ENCODE measurements around the gene ANGEL2. TPM values are rescaled to one million over a fixed set of nuclear protein-coding genes. Genes with fewer than 3 reads are reported as not detected.

ANGEL2 gene
- total RNA-seq, 1 experiment from 2014 or later: 56.3 TPM

GRCh38 chr1:212958175-212958574 is 57.5 kb downstream of the ANGEL2 start:
- Mint-ChIP-seq H3K4me1 (ENCODE audit: low read depth, unreplicated experiment) (no peaks in the 10 kb centered on the region), H3K4me3 (ENCODE audit: low read depth, unreplicated experiment) (no peak overlapping the region), H3K36me3 (ENCODE audit: insufficient read depth, unreplicated experiment) (no peaks in the 10 kb centered on the region), H3K9me3 (ENCODE audit: low read depth, unreplicated experiment) (no peaks in the 10 kb centered on the region), H3K27me3 (ENCODE audit: unreplicated experiment) (peaks cover 22% of the 10 kb centered on the region), H3K27ac (ENCODE audit: unreplicated experiment) (no peak overlapping the region)
- no TSS peak for BruUV-seq (replicated peaks)
- no peak for DNase-seq
- intact Hi-C loops (cut with micrococcal nuclease; ENCODE audit: unreplicated experiment): no loop called here
- TF ChIP-seq, protein P1, sequence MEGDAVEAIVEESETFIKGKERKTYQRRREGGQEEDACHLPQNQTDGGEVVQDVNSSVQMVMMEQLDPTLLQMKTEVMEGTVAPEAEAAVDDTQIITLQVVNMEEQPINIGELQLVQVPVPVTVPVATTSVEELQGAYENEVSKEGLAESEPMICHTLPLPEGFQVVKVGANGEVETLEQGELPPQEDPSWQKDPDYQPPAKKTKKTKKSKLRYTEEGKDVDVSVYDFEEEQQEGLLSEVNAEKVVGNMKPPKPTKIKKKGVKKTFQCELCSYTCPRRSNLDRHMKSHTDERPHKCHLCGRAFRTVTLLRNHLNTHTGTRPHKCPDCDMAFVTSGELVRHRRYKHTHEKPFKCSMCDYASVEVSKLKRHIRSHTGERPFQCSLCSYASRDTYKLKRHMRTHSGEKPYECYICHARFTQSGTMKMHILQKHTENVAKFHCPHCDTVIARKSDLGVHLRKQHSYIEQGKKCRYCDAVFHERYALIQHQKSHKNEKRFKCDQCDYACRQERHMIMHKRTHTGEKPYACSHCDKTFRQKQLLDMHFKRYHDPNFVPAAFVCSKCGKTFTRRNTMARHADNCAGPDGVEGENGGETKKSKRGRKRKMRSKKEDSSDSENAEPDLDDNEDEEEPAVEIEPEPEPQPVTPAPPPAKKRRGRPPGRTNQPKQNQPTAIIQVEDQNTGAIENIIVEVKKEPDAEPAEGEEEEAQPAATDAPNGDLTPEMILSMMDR (IDR thresholded peaks at IDR 0.05; ENCODE audit: unreplicated experiment): no peak
- CTCF ChIA-PET: no interaction called here

DNA sequence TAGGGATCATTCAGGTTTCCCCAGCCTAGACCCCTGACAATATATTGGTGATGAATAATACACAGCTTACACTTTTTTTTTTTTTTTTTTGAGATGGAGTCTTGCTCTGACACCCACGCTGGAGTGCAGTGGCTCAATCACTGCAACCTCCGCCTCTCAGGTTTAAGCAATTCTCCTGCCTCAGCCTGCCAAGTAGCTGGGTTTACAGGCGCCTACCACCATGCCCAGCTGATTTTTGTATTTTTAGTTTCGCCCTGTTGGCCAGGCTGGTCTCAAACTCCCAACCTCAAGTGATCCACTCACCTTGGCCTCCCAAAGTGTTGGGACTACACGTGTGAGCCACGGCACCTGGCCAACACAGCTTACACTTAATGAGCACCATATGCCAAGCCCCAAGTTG is 58.1 kb downstream of the ANGEL2 start:
- no peak for DNase-seq
- Mint-ChIP-seq H3K36me3 (ENCODE audit: insufficient read depth, unreplicated experiment) (no peaks in the 10 kb centered on the region), H3K4me3 (ENCODE audit: low read depth, unreplicated experiment) (no peak overlapping the region), H3K9me3 (ENCODE audit: low read depth, unreplicated experiment) (no peaks in the 10 kb centered on the region), H3K27ac (ENCODE audit: unreplicated experiment) (no peak overlapping the region), H3K27me3 (ENCODE audit: unreplicated experiment) (peaks cover 28% of the 10 kb centered on the region), H3K4me1 (ENCODE audit: low read depth, unreplicated experiment) (no peaks in the 10 kb centered on the region)
- BruUV-seq (replicated peaks): no TSS peak
- intact Hi-C loops (cut with micrococcal nuclease; ENCODE audit: unreplicated experiment): no loop called here
- TF ChIP-seq, protein P1 (IDR thresholded peaks at IDR 0.05; ENCODE audit: unreplicated experiment): no peak
- CTCF ChIA-PET: interaction anchor here (0.6 to 0.7 kb wide), 2 partner anchors 1477 to 1865 kb away, joined by 3 to 4 read pairs; no protein-coding TSS in a partner anchor

GRCh38 chr1:212955961-212956620 is 59.6 kb downstream of the ANGEL2 start:
- Mint-ChIP-seq H3K4me3 (ENCODE audit: low read depth, unreplicated experiment) (no peak overlapping the region), H3K27me3 (ENCODE audit: unreplicated experiment) (peaks cover 40% of the 10 kb centered on the region), H3K9me3 (ENCODE audit: low read depth, unreplicated experiment) (no peaks in the 10 kb centered on the region), H3K36me3 (ENCODE audit: insufficient read depth, unreplicated experiment) (no peaks in the 10 kb centered on the region), H3K27ac (ENCODE audit: unreplicated experiment) (no peak overlapping the region), H3K4me1 (ENCODE audit: low read depth, unreplicated experiment) (no peaks in the 10 kb centered on the region)
- intact Hi-C loops (cut with micrococcal nuclease; ENCODE audit: unreplicated experiment): no loop called here
- CTCF ChIA-PET: no interaction called here
- TF ChIP-seq, protein P1 (IDR thresholded peaks at IDR 0.05; ENCODE audit: unreplicated experiment): no peak
- no peak for DNase-seq
- no TSS peak for BruUV-seq (replicated peaks)

DNA sequence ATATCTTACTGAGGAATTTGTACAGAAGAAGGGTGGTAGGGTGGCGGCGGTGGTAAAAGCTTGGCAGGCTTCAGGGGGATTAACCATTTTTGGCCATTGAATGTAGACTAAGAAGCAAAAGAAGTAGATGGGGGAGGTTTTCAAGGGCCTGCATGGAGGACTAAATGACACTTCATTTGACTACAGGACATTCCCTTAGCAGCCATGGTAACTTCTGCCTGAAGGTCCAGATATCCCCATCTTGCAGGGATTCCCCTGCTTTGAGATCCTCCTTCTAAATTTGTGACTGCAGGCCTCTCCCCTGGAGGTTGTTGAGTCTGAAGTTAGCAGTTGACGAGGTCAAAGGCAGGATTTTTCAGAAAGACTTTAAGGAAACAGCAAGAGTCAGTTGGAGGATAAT is 60.6 kb downstream of the ANGEL2 start:
- no TSS peak for BruUV-seq (replicated peaks)
- no peak for DNase-seq
- Mint-ChIP-seq H3K4me3 (ENCODE audit: low read depth, unreplicated experiment) (no peak overlapping the region), H3K27me3 (ENCODE audit: unreplicated experiment) (peaks cover 40% of the 10 kb centered on the region), H3K27ac (ENCODE audit: unreplicated experiment) (no peak overlapping the region), H3K4me1 (ENCODE audit: low read depth, unreplicated experiment) (peaks cover 6% of the 10 kb centered on the region), H3K9me3 (ENCODE audit: low read depth, unreplicated experiment) (no peaks in the 10 kb centered on the region), H3K36me3 (ENCODE audit: insufficient read depth, unreplicated experiment) (peaks cover 9% of the 10 kb centered on the region)
- intact Hi-C loops (cut with micrococcal nuclease; ENCODE audit: unreplicated experiment): no loop called here
- CTCF ChIA-PET: no interaction called here
- TF ChIP-seq, protein P1 (IDR thresholded peaks at IDR 0.05; ENCODE audit: unreplicated experiment): no peak

Measured in Calu3 (cell line).